Calu3 (cell line): ENCODE measurements around the gene ZNF511. TPM values are rescaled to one million over a fixed set of nuclear protein-coding genes. Genes with fewer than 3 reads are reported as not detected.

Source experiments
- BruUV-seq: library from RNA; stranded (reverse); fragments of 400-500 nt; replicated peaks from 2 replicates; lab custom pipeline; 2021; lab: Mats Ljungman, UMichigan
- CTCF ChIA-PET: fragments of 300-600 bp; sonication (Branson Sonifier 250); formaldehyde crosslinking; loops from one replicate; lab custom pipeline; 2022; ENCODE audit warnings: antibody characterized with exemption; lab: Charles Lee
- DNase-seq: peaks from one replicate; pipeline ENCODE4 v3.0.0; 2022
- H3K27ac Mint-ChIP-seq: one replicate; pipeline ENCODE4 v1.8.0; 2022; ENCODE audit warnings: mixed read lengths; ENCODE audit not compliant: unreplicated experiment
- H3K27me3 Mint-ChIP-seq: one replicate; pipeline ENCODE4 v1.8.0; 2022; ENCODE audit warnings: mixed read lengths; ENCODE audit not compliant: unreplicated experiment
- H3K36me3 Mint-ChIP-seq: one replicate; pipeline ENCODE4 v1.8.0; 2022; ENCODE audit warnings: mild to moderate bottlenecking, moderate library complexity, mixed read lengths; ENCODE audit not compliant: insufficient read depth, unreplicated experiment
- H3K4me1 Mint-ChIP-seq: one replicate; pipeline ENCODE4 v1.8.0; 2022; ENCODE audit warnings: mild to moderate bottlenecking, low read depth, mixed read lengths; ENCODE audit not compliant: unreplicated experiment
- H3K4me3 Mint-ChIP-seq: one replicate; pipeline ENCODE4 v1.8.0; 2022; ENCODE audit warnings: mild to moderate bottlenecking, low read depth, moderate library complexity, mixed read lengths; ENCODE audit not compliant: unreplicated experiment
- H3K9me3 Mint-ChIP-seq: one replicate; pipeline ENCODE4 v1.8.0; 2022; ENCODE audit warnings: low read depth, mixed read lengths; ENCODE audit not compliant: unreplicated experiment
- intact Hi-C: fragments of 100-400 bp; cut with micrococcal nuclease; formaldehyde crosslinking; loops from one replicate; pipeline ENCODE4 v1.10.0; 2022; ENCODE audit not compliant: unreplicated experiment
- total RNA-seq: library from RNA; stranded (reverse); gene quantifications from 2 replicates; pipeline ENCODE4 v1.2.3, GENCODE V29; 2022
- TF ChIP-seq, protein P1 (sequence below): fragments of 200-600 bp; IDR thresholded peaks from one replicate; pipeline ENCODE4 v1.8.0; 2022; ENCODE audit warnings: antibody characterized with exemption; ENCODE audit not compliant: unreplicated experiment

The ZNF511 gene
- total RNA-seq, 1 experiment from 2014 or later: 24.0 TPM

GRCh38 chr10:133341983-133342382 lies 33.3 kb downstream of the ZNF511 start:
- Mint-ChIP-seq H3K4me3 (no peak overlapping the region), H3K27ac (no peak overlapping the region), H3K4me1 (no peaks in the 10 kb centered on the region), H3K27me3 (no peaks in the 10 kb centered on the region), H3K9me3 (no peaks in the 10 kb centered on the region), H3K36me3 (peaks cover 5% of the 10 kb centered on the region)
- no peak for DNase-seq
- TF ChIP-seq, protein P1, sequence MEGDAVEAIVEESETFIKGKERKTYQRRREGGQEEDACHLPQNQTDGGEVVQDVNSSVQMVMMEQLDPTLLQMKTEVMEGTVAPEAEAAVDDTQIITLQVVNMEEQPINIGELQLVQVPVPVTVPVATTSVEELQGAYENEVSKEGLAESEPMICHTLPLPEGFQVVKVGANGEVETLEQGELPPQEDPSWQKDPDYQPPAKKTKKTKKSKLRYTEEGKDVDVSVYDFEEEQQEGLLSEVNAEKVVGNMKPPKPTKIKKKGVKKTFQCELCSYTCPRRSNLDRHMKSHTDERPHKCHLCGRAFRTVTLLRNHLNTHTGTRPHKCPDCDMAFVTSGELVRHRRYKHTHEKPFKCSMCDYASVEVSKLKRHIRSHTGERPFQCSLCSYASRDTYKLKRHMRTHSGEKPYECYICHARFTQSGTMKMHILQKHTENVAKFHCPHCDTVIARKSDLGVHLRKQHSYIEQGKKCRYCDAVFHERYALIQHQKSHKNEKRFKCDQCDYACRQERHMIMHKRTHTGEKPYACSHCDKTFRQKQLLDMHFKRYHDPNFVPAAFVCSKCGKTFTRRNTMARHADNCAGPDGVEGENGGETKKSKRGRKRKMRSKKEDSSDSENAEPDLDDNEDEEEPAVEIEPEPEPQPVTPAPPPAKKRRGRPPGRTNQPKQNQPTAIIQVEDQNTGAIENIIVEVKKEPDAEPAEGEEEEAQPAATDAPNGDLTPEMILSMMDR: no peak
- intact Hi-C loops: no loop called here
- CTCF ChIA-PET: no interaction called here
- no TSS peak for BruUV-seq

DNA sequence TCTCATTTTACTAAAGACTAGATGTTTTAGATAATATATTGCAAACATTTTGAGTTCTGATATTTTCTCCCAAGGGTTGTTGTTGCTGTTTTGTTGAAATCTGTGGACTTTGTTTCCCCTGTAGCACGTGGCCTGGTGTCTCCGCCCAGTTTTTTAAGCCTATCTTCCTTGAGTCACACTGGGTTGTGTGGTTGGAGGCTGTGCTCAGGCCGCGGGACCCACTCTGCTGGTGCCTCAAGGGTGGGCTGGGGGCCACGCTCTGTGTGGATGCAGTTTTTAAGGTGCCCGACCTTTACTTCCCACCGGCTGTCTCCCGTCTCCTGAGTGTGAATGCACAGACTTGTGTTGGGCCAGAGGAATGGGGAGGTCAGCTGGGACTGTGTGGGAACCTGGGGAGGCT lies 34.2 kb downstream of the ZNF511 start:
- CTCF ChIA-PET: no interaction called here
- BruUV-seq: no TSS peak
- no peak overlapping the region for H3K27ac Mint-ChIP-seq

DNA sequence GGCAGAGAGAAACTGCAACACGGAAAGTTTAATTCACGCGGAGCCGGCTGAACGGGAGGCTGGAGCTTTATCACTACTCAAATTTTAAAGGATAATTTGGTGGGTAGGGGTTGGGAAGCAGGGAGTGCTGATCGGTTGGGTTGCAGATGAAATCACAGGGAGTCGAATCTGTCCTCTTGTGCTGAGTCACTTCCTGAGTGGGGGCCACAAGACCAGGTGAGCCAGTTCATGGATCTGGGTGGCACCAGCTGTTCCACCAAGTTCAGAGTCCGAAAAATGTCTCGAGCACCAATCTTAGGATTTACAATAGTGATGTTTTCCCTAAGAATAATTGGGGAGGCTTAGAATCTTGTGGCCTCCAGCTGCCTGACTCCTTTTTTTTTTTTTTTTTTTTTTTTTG lies 34.8 kb downstream of the ZNF511 start:
- Mint-ChIP-seq H3K4me3 (no peak overlapping the region), H3K36me3 (peaks cover 5% of the 10 kb centered on the region), H3K4me1 (no peaks in the 10 kb centered on the region), H3K27ac (no peak overlapping the region), H3K27me3 (no peaks in the 10 kb centered on the region), H3K9me3 (no peaks in the 10 kb centered on the region)
- CTCF ChIA-PET: no interaction called here
- intact Hi-C loops: no loop called here
- no TSS peak for BruUV-seq
- DNase-seq: no peak
- TF ChIP-seq, protein P1: no peak

More for the DNA sequence above, 34.2 kb downstream of the ZNF511 start:
- intact Hi-C loops: no loop called here
- no peaks in the 10 kb centered on the region for H3K4me1 Mint-ChIP-seq
- no peak overlapping the region for H3K4me3 Mint-ChIP-seq
- TF ChIP-seq, protein P1: no peak
- no peaks in the 10 kb centered on the region for H3K27me3 Mint-ChIP-seq
- DNase-seq: no peak
- no peaks in the 10 kb centered on the region for H3K9me3 Mint-ChIP-seq
- H3K36me3 Mint-ChIP-seq: peaks cover 5% of the 10 kb centered on the region

- no peak for DNase-seq
- Mint-ChIP-seq H3K9me3 (no peaks in the 10 kb centered on the region), H3K4me3 (no peak overlapping the region), H3K27ac (no peak overlapping the region), H3K4me1 (no peaks in the 10 kb centered on the region), H3K36me3 (peaks cover 5% of the 10 kb centered on the region), H3K27me3 (no peaks in the 10 kb centered on the region)
- CTCF ChIA-PET: no interaction called here
- intact Hi-C loops: no loop called here
- TF ChIP-seq, protein P1: no peak
- no TSS peak for BruUV-seq
These were observed 35.5 kb downstream of the ZNF511 start for GRCh38 chr10:133344236-133344635.
